ENCODE measurements around the gene OFD1. TPM values are rescaled to one million over a fixed set of nuclear protein-coding genes. Genes with fewer than 3 reads are reported as not detected.

OFD1 gene, protein sequence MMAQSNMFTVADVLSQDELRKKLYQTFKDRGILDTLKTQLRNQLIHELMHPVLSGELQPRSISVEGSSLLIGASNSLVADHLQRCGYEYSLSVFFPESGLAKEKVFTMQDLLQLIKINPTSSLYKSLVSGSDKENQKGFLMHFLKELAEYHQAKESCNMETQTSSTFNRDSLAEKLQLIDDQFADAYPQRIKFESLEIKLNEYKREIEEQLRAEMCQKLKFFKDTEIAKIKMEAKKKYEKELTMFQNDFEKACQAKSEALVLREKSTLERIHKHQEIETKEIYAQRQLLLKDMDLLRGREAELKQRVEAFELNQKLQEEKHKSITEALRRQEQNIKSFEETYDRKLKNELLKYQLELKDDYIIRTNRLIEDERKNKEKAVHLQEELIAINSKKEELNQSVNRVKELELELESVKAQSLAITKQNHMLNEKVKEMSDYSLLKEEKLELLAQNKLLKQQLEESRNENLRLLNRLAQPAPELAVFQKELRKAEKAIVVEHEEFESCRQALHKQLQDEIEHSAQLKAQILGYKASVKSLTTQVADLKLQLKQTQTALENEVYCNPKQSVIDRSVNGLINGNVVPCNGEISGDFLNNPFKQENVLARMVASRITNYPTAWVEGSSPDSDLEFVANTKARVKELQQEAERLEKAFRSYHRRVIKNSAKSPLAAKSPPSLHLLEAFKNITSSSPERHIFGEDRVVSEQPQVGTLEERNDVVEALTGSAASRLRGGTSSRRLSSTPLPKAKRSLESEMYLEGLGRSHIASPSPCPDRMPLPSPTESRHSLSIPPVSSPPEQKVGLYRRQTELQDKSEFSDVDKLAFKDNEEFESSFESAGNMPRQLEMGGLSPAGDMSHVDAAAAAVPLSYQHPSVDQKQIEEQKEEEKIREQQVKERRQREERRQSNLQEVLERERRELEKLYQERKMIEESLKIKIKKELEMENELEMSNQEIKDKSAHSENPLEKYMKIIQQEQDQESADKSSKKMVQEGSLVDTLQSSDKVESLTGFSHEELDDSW
- total RNA-seq: 12.1 and 20.0 TPM in 2 replicates

DNA sequence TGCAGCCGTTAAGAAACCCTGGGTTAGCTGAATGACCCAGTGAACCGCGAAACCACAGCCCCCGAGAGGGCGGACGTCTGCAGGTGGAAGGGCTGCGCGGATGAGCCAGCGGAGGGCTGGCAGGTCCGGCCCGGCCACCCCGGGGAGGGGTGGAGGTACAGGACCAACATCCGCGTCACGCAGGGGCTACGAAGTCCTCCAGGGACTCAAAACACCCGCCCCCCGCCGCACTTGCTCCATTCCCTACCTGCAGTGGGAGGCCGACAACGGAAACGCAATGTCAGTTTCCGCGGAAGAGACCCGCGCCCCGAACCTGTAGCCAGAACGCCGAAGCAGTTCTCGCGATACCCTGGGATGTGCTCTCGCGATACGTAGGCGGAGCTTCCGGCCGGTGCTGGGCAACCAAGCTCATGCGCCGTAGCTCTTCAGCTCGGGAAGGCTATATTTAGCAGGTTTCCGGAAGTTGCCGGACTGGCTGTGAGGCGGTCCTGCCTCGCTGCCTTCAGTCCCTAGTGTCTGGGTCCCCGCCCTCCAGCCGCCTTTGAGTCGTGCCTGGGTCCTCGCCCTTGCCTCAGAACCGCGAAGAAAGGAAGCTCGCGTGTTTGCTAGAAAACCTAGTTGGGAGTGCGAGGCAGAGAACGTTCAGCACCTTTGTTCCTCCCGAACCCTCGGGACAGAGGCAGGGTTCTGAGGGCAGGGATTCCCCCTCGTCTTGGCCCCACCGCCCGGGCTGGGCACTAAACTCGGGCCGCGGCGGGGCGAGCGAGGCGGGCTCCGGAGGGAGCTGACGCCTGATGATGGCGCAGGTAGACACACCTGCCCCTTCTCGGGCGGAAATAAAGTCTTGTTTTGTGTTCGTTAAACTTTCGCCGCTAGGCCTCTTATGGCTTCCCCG lies at the start of gene OFD1, which contains the start of gene TRAPPC2:
OFD1 (plus strand) TSS at position 471 of the 895 bp plus-strand sequence; CDS start at position 795, 324 bp downstream.
TRAPPC2 (minus strand) TSS at position 343 of the 895 bp plus-strand sequence. CDS start 14,657 bp downstream, outside the sequence.

DNA sequence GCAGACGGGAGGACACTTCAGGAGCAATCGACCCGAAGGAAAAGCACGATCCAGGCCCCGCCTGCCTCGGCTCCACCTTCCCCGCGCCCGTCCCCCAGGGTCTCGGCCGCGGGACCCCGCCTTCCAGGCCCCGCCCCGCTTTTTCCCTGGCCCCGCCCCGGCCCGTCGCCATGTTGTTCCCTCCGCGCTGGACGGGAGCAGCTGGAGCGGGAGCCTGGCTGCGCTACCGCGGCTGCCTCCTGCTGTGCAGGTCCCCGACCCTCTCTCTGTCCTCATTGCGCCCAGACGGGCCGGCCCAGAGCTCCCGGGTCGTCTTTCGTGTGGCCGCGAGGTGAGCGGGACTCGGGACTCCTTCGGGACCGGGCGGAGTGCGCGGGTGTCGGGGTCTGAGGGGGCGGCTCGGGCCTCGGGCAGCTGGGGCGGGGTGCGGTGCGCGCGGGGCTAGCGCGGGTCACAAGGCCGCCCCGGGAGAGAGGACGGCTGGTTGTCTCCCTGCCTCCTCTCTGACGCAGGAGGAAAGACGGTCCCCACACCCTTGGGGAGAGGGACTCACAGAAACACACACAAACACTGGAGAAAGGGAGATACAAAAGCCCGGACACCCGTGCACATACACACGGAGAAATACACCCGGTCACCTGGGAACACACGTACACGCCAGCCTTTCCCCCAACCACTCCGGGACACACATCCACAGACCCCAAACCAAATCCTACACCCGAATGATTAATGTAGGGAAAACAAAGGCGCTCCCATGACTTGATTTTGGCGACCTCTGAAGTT lies 45.4 kb upstream of the OFD1 start, which contains the start of gene RAB9A:
RAB9A (plus strand) TSS at position 171 of the 783 bp plus-strand sequence. CDS start 19,619 bp downstream, outside the sequence.

DNA sequence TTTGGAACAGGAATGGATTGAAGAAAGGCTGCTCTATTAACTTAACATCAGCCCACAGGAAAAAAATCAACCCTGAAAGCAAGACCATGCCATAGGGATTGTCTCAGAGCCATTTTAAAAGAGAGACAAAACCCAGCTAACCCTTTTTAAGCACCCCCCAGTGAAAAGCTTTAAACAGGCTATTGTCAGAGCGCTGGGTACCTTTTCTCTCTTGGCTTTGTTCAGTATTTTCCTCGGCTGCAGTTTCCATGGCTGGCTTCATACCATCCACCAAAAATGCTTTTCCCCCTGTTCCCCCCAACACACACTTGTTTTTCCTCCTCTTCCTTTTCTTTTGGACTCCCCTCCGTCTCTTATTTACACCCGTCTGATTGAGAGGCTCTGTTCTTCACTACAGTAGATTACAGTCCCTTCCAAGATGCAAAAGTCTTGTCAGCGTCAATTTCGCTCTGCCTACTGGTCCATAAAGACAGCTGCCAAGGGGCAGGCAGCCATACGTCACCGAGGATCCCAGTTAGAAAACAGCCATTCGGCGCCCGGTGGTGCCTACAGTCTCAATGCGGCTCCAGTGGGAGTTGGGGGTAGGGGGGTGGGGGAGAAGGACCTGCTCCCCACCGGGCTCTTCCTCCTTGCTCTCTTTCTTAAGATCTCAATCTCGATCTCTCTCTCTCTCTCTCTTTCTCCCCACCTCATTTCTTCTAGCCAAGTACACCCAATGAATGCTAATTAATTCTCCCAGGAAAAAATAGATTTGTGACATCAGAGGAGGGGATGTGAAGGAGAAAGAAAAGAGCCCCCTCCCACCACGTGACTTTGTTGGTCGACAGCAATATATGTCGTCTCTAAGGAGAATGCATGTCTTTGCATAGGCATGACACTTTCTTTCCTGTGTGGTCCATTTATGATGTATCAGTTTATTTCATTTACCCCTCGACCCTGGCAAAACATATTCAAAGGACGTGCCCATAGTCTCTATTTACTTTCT lies 82.4 kb downstream of the OFD1 start, which contains the start of gene GPM6B:
GPM6B (minus strand) TSS at position 451 of the 985 bp plus-strand sequence; CDS start at position 262, 189 bp downstream.

Other genes starting within 250 kb of the OFD1 start
- gene EGFL6, start 165.1 kb upstream of the OFD1 start, total RNA-seq: under 0.01 TPM in 1 of 2 replicates, not detected in the other
- gene TCEANC, start 81.6 kb upstream of the OFD1 start, total RNA-seq: 2.0 and 3.9 TPM in 2 replicates
- gene RAB9A, start 45.6 kb upstream of the OFD1 start, total RNA-seq: 34.2 and 38.5 TPM in 2 replicates
- gene TRAPPC2, start 128 bp upstream of the OFD1 start, total RNA-seq: 18.7 and 28.3 TPM in 2 replicates
- gene GPM6B, start 82.3 kb downstream of the OFD1 start, total RNA-seq: not detected in 2 replicates